ENCODE measurements around the gene PMS2. TPM values are rescaled to one million over a fixed set of nuclear protein-coding genes. Genes with fewer than 3 reads are reported as not detected.

PMS2 gene
- total RNA-seq, 1 experiment from 2014 or later = 17.1 TPM

DNA sequence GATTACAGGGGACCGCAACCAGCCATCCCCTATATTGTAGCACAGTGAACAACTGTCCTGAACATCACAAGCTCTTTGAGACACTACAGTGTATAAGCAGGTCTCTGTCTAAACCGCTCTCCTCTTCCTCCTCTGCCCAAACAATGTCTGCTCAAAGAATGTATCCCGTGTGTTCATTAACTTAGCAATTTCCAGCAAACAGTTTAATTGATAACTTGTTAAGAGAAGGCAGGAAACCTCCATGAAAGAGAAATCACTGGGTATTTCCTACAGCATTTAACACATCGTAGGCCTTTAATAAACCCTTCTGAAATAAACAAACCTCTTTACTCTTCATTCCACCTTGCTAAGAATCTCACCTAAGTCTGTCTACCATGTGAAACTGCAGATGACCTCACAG, 1.5 kb downstream of the PMS2 start:
- no peak for DNase-seq
- Histone ChIP-seq H3K4me1 (ENCODE audit: insufficient read depth, low read length) (no peaks in the 10 kb centered on the region), H3K9me3 (ENCODE audit: control insufficient read depth, low read depth, low read length) (no peaks in the 10 kb centered on the region), H3K23ac (ENCODE audit: insufficient read length, low read depth, low read length) (no peak overlapping the region), H3K79me2 (ENCODE audit: insufficient read depth, low read length) (peaks cover 2% of the 10 kb centered on the region; the same call in 1 of the 2 replicates), H3K4me2 (ENCODE audit: insufficient read depth, insufficient read length, low read length) (no peak overlapping the region), H2BK5ac (ENCODE audit: insufficient read length, low read length) (no peak overlapping the region), H3K23me2 (ENCODE audit: insufficient read length, low read depth, low read length, poor library complexity, severe bottlenecking) (peaks cover 2% of the 10 kb centered on the region), H3K27ac (ENCODE audit: insufficient read length, low read depth, low read length) (no peak overlapping the region), H2BK15ac (ENCODE audit: low read depth, low read length) (no peak overlapping the region), H2AK5ac (ENCODE audit: insufficient read length, low read length) (no peak overlapping the region), H2BK120ac (ENCODE audit: low read depth, low read length, poor library complexity, severe bottlenecking) (no peak overlapping the region), H3T11ph (ENCODE audit: low read length) (no peak overlapping the region), H2BK20ac (ENCODE audit: low read depth, low read length, poor library complexity, severe bottlenecking) (no peak overlapping the region), H2BK12ac (ENCODE audit: insufficient read length, low read depth, low read length) (no peak overlapping the region), H4K8ac (replicated peaks; ENCODE audit: insufficient read length, low read depth, low read length) (no peak overlapping the region), H4K5ac (ENCODE audit: insufficient read length, low read depth, low read length) (no peak overlapping the region), H3K9ac (ENCODE audit: extremely low read depth, insufficient read length, low read length) (no peak overlapping the region), H3K18ac (ENCODE audit: insufficient read length, low read depth, low read length) (no peak overlapping the region), H2AFZ (ENCODE audit: low read length) (no peak overlapping the region), H3K79me1 (ENCODE audit: insufficient read depth, low read depth, low read length, poor library complexity, severe bottlenecking) (peaks cover 11% of the 10 kb centered on the region), H3K4ac (ENCODE audit: low read depth, low read length) (no peak overlapping the region), H3K14ac (ENCODE audit: insufficient read depth, low read length) (no peak overlapping the region), H4K91ac (ENCODE audit: insufficient read length, low read depth, low read length) (no peak overlapping the region), H3K27me3 (ENCODE audit: insufficient read depth, low read length) (no peaks in the 10 kb centered on the region), H3K56ac (ENCODE audit: insufficient read length, low read depth, low read length) (no peak overlapping the region), H4K20me1 (ENCODE audit: control insufficient read depth, insufficient read depth, insufficient read length) (no peaks in the 10 kb centered on the region)
- no CpG with 5 or more reads among the region's 4 CpGs for WGBS (ENCODE audit: extremely low coverage, insufficient read length, low lambda C conversion rate)
- Mint-ChIP-seq H3K36me3 (ENCODE audit: insufficient read depth in 1 of 3, low read depth in 3 of 3) (peaks cover 14 to 33% (median 32%) of the 10 kb centered on the region in 3 experiments; a peak in 6 of 7 replicates), H3K9me3 (no peaks in the 10 kb centered on the region), H3K4me1 (peaks cover 9 to 22% of the 10 kb centered on the region in 2 experiments), H3K27me3 (ENCODE audit: low read depth) (no peaks in the 10 kb centered on the region), H3K27ac (no peak overlapping the region), H3K4me3 (peak overlapping the region; percentile 86 to 92)
- TF ChIP-seq, protein P1, sequence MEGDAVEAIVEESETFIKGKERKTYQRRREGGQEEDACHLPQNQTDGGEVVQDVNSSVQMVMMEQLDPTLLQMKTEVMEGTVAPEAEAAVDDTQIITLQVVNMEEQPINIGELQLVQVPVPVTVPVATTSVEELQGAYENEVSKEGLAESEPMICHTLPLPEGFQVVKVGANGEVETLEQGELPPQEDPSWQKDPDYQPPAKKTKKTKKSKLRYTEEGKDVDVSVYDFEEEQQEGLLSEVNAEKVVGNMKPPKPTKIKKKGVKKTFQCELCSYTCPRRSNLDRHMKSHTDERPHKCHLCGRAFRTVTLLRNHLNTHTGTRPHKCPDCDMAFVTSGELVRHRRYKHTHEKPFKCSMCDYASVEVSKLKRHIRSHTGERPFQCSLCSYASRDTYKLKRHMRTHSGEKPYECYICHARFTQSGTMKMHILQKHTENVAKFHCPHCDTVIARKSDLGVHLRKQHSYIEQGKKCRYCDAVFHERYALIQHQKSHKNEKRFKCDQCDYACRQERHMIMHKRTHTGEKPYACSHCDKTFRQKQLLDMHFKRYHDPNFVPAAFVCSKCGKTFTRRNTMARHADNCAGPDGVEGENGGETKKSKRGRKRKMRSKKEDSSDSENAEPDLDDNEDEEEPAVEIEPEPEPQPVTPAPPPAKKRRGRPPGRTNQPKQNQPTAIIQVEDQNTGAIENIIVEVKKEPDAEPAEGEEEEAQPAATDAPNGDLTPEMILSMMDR (conservative IDR thresholded peaks at IDR 0.05) = no peak
